ENCODE measurements around the gene NEURL4. TPM values are rescaled to one million over a fixed set of nuclear protein-coding genes. Genes with fewer than 3 reads are reported as not detected.

The NEURL4 gene
- polyA plus RNA-seq, 2 of the 4 experiments (the other 2 are of a cell fraction), result 12.2 to 50.4 TPM

GRCh38 chr17:7361906-7362305 lies 32.8 kb upstream of the NEURL4 start:
- H3K27ac ChIP-seq, result no peak overlapping the region
- no peak overlapping the region for H3K4me2 ChIP-seq
- FAIRE-seq (no peak), DNase-seq (ENCODE audit: low read depth in 1 of 2, low spot score in 1 of 2) (no peak), ATAC-seq (no peak)
- H3K9me3 ChIP-seq, result no peaks in the 10 kb centered on the region
- ChIA-PET POLR2A (no interaction called here), CTCF (interaction anchor here (0.7 to 3.6 kb wide), 12 partner anchors 9 to 1805 kb away, joined by 3 to 19 read pairs (median 3); partner anchors contain the start of gene KCTD11)
- 35% methylated on average over 3 of the region's 3 CpGs for WGBS (ENCODE audit: missing lambda C conversion rate)
- peaks cover 7% of the 10 kb centered on the region; the same call in 2 of the 3 replicates for H3K4me1 ChIP-seq
- no peak overlapping the region for H3K4me3 ChIP-seq
- TF ChIP-seq MYC (IDR thresholded peaks at IDR 0.05; ENCODE audit: borderline replicate concordance, low read length), result no peak
- TF ChIP-seq NFE2L2 (conservative IDR thresholded peaks at IDR 0.05; ENCODE audit: low read length), result no peak
- no peak for TF ChIP-seq RCOR1 (IDR thresholded peaks at IDR 0.05; ENCODE audit: low read depth, low read length)
- TF ChIP-seq BHLHE40 (IDR thresholded peaks at IDR 0.05; ENCODE audit: low read depth, low read length), result no peak
- no peak for TF ChIP-seq ATOH8 (CRISPR knock-in tag; IDR thresholded peaks at IDR 0.05; ENCODE audit: low read depth)
- no peak for TF ChIP-seq ZC3H11A (IDR thresholded peaks at IDR 0.05)
- TF ChIP-seq, protein P1, sequence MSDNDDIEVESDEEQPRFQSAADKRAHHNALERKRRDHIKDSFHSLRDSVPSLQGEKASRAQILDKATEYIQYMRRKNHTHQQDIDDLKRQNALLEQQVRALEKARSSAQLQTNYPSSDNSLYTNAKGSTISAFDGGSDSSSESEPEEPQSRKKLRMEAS (IDR thresholded peaks at IDR 0.05), result no peak
- no peak for TF ChIP-seq NPAS2 (CRISPR knock-in tag; IDR thresholded peaks at IDR 0.05; ENCODE audit: borderline replicate concordance)
- TF ChIP-seq POLR2AphosphoS2 (conservative IDR thresholded peaks at IDR 0.05; ENCODE audit: low read length), result no peak
- TF ChIP-seq EHMT2 (IDR thresholded peaks at IDR 0.05; ENCODE audit: low read depth), result no peak
- TF ChIP-seq MAFK (IDR thresholded peaks at IDR 0.05; ENCODE audit: partially characterized antibody), result no peak
- TF ChIP-seq EHF (CRISPR knock-in tag; IDR thresholded peaks at IDR 0.05), result no peak
- no peak for TF ChIP-seq SMC3 (IDR thresholded peaks at IDR 0.05)
- no peak for TF ChIP-seq BCL3 (IDR thresholded peaks at IDR 0.05)
- TF ChIP-seq CEBPB (IDR thresholded peaks at IDR 0.05), result no peak
- TF ChIP-seq, protein P2, sequence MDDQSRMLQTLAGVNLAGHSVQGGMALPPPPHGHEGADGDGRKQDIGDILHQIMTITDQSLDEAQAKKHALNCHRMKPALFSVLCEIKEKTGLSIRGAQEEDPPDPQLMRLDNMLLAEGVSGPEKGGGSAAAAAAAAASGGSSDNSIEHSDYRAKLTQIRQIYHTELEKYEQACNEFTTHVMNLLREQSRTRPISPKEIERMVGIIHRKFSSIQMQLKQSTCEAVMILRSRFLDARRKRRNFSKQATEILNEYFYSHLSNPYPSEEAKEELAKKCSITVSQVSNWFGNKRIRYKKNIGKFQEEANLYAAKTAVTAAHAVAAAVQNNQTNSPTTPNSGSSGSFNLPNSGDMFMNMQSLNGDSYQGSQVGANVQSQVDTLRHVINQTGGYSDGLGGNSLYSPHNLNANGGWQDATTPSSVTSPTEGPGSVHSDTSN (IDR thresholded peaks at IDR 0.05), result no peak
- no peak for TF ChIP-seq HOXB5 (CRISPR knock-in tag; IDR thresholded peaks at IDR 0.05)

DNA sequence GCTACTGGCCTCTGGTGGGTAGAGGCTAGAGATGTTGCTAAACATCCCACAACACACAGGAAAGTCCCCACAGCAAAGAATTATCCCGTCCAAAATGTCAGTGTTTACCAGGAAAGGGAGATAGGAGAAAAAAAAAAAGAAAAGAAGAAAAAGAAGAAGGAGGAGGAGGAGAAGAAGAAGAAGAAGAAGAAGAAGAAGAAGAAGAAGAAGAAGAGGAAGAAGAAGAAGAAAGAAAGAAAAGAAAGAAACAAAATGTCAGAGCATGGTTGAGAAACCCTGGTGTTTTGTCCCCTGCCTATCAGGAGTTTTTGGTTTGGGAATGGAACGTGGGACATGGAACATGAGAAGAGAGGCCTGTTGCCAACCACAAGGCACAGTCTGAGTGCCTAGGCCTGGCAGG lies 28.2 kb upstream of the NEURL4 start:
- no peak for TF ChIP-seq NFE2L2 (conservative IDR thresholded peaks at IDR 0.05; ENCODE audit: low read length)
- no peak for TF ChIP-seq ZFP36 (IDR thresholded peaks at IDR 0.05; ENCODE audit: borderline replicate concordance, partially characterized antibody)
- TF ChIP-seq, protein P2 (IDR thresholded peaks at IDR 0.05), result no peak
- no peak for TF ChIP-seq ATOH8 (CRISPR knock-in tag; IDR thresholded peaks at IDR 0.05; ENCODE audit: low read depth)
- TF ChIP-seq TP53 (CRISPR knock-in tag; IDR thresholded peaks at IDR 0.05), result no peak
- TF ChIP-seq HEYL (CRISPR knock-in tag; IDR thresholded peaks at IDR 0.05), result no peak
- TF ChIP-seq SREBF2 (IDR thresholded peaks at IDR 0.05), result no peak
- no peak for TF ChIP-seq ZNF302 (CRISPR knock-in tag; IDR thresholded peaks at IDR 0.05)
- no peak for TF ChIP-seq NR3C1 (IDR thresholded peaks at IDR 0.05)
- TF ChIP-seq, protein P3, sequence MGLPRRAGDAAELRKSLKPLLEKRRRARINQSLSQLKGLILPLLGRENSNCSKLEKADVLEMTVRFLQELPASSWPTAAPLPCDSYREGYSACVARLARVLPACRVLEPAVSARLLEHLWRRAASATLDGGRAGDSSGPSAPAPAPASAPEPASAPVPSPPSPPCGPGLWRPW (IDR thresholded peaks at IDR 0.05), result no peak
- no peak for TF ChIP-seq HOXB13 (CRISPR knock-in tag; IDR thresholded peaks at IDR 0.05; ENCODE audit: low read depth)
- TF ChIP-seq HDAC2 (IDR thresholded peaks at IDR 0.05), result no peak
- TF ChIP-seq PHF8 (IDR thresholded peaks at IDR 0.05; ENCODE audit: borderline replicate concordance, low read depth), result no peak
- no peak for TF ChIP-seq RFX5 (IDR thresholded peaks at IDR 0.05)
- TF ChIP-seq RCOR1 (IDR thresholded peaks at IDR 0.05; ENCODE audit: low read depth, low read length), result no peak
- TF ChIP-seq TFCP2L1 (CRISPR knock-in tag; IDR thresholded peaks at IDR 0.05), result no peak
- TF ChIP-seq EHMT2 (IDR thresholded peaks at IDR 0.05; ENCODE audit: low read depth), result no peak
- H3K9me3 ChIP-seq, result no peaks in the 10 kb centered on the region
- peaks cover 37% of the 10 kb centered on the region for H3K4me1 ChIP-seq
- 82% methylated on average over 2 of the region's 2 CpGs for WGBS (ENCODE audit: missing lambda C conversion rate)
- POLR2A ChIA-PET, result no interaction called here
- DNase-seq (ENCODE audit: low read depth in 1 of 2, low spot score in 1 of 2), result no peak
- no peak for FAIRE-seq
- H3K27ac ChIP-seq, result no peak overlapping the region
- no peak for ATAC-seq
- H3K4me3 ChIP-seq, result no peak overlapping the region
- no peak overlapping the region for H3K4me2 ChIP-seq
- CTCF ChIA-PET, result interaction anchor here (1.2 to 6.6 kb wide), 11 partner anchors 13 to 244 kb away, joined by 4 to 232 read pairs (median 14); partner anchors contain the start of genes FGF11, NLGN2, PLSCR3 and SENP3
